ENCODE data around the gene USP25.

DNA sequence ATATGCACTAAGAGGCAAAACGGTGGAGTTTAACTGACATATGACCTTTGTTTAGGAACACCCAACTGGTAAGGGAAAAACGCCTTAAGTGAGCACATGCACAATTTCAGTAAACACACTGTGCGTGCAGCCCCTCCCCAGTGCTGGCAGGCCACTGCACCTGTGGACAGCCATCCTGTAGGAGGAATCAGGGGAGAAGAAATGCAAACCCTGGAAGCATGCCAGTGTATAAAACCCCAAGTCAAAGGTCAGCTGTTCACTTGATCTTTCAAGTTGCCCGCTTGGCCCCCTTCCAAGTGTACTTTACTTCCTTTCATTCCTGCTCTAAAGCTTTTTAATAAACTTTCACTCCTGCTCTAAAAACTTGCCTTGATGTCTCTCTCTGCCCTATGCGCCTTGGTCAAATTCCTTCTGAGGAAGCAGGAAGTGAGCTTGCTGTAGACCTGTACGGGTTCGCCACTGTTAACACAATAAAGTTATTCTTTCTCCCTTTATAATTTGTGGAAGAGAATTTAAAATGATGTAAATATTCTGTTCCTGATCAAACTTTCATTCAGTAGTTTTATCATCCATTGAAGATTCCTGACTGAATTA is 31.8 kb downstream of the USP25 start:
- TF ChIP-seq POLR2A (conservative IDR thresholded peaks at IDR 0.05): no peak
- TF ChIP-seq HDAC2 (IDR thresholded peaks at IDR 0.05): no peak
- TF ChIP-seq, protein P1, sequence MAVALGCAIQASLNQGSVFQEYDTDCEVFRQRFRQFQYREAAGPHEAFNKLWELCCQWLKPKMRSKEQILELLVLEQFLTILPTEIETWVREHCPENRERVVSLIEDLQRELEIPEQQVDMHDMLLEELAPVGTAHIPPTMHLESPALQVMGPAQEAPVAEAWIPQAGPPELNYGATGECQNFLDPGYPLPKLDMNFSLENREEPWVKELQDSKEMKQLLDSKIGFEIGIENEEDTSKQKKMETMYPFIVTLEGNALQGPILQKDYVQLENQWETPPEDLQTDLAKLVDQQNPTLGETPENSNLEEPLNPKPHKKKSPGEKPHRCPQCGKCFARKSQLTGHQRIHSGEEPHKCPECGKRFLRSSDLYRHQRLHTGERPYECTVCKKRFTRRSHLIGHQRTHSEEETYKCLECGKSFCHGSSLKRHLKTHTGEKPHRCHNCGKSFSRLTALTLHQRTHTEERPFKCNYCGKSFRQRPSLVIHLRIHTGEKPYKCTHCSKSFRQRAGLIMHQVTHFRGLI (CRISPR knock-in tag; IDR thresholded peaks at IDR 0.05): no peak
- TF ChIP-seq RFX5 (IDR thresholded peaks at IDR 0.05; ENCODE audit: low read depth, low read length): no peak
- TF ChIP-seq SMAD4 (CRISPR knock-in tag; conservative IDR thresholded peaks at IDR 0.05): no peak
- no peak for TF ChIP-seq NRF1 (conservative IDR thresholded peaks at IDR 0.05 in 1 of 2, IDR thresholded peaks at IDR 0.05 in 1 of 2)
- TF ChIP-seq ZNF589 (CRISPR knock-in tag; IDR thresholded peaks at IDR 0.05; ENCODE audit: low read depth): no peak
- no peak for TF ChIP-seq FOXK2 (conservative IDR thresholded peaks at IDR 0.05 in 1 of 2, IDR thresholded peaks at IDR 0.05 in 1 of 2; ENCODE audit: low read depth in 2 of 2)
